IPS-18a (cell line): ENCODE measurements around the gene CDH4.

ENCODE experiments used
- H3K27ac ChIP-seq: one replicate; pipeline ENCODE4 v1.5.1; 2013; ENCODE audit warnings: low read length
- H3K27me3 ChIP-seq: one replicate; pipeline ENCODE4 v1.6.1; 2013; ENCODE audit warnings: mild to moderate bottlenecking, low read length; ENCODE audit not compliant: control insufficient read depth, insufficient read depth
- H3K36me3 ChIP-seq: one replicate; pipeline ENCODE4 v1.6.1; 2013; ENCODE audit warnings: low read depth, low read length; ENCODE audit not compliant: control insufficient read depth
- H3K4me1 ChIP-seq: one replicate; pipeline ENCODE4 v1.6.1; 2013; ENCODE audit warnings: low read depth, low read length; ENCODE audit not compliant: control insufficient read depth
- H3K4me3 ChIP-seq: one replicate; pipeline ENCODE4 v1.5.1; 2013; ENCODE audit warnings: low read length
- H3K9ac ChIP-seq: one replicate; pipeline ENCODE4 v1.6.1; 2013; ENCODE audit warnings: mild to moderate bottlenecking, low read length, moderate library complexity
- H3K9me3 ChIP-seq: one replicate; pipeline ENCODE4 v1.6.1; 2013; ENCODE audit warnings: low read depth, low read length; ENCODE audit not compliant: control insufficient read depth

The CDH4 gene

DNA sequence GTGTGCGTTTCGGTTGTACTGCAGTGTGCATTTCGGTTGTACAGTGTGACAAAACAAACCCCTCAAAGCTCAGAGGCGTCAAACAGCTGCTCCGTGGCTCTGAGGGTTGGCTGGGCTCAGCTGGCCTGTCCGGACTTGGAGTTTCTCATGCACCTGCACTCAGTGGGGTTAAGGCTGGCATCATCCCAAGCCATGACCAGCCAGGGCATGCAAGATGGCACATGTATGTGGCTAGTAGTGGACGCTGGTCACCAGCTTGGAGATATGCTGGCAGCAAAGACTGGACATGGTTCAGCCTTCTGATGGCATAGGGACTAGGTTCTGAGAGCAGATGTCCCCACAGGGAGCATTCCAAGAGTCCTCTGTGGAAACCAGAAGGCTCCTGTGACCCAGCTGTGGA is 187.2 kb downstream of the CDH4 start:
- H3K27me3 ChIP-seq = no peaks in the 10 kb centered on the region
- no peak overlapping the region for H3K9ac ChIP-seq
- H3K27ac ChIP-seq = no peak overlapping the region
- no peaks in the 10 kb centered on the region for H3K9me3 ChIP-seq
- no peaks in the 10 kb centered on the region for H3K36me3 ChIP-seq
- H3K4me1 ChIP-seq = peaks cover 85% of the 10 kb centered on the region
- H3K4me3 ChIP-seq = no peak overlapping the region

DNA sequence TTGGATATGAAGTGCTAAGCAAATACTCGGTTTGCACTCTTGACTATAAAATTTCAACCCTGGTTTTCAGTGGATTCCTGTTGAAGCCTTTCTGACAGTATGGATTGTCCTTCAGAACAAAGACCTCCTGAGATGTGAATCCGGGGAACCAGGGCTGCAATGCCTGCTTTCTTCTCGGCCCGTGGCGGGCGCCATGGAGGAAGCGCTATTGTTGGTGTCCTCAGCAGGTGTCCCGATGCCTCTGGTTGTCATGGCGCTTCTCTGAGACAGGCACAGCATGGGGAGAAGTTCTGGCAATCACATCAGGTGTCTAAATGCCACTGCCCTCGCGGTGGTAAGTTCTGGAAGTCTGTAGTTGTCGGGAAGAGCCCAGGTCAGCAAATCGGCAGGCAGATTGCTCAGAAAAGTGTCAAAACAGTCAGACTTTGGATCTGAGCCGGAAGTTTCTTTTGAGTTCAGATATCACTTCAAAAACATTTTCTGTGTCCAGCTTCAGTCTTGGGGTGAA is 188.5 kb downstream of the CDH4 start:
- no peak overlapping the region for H3K27ac ChIP-seq

DNA sequence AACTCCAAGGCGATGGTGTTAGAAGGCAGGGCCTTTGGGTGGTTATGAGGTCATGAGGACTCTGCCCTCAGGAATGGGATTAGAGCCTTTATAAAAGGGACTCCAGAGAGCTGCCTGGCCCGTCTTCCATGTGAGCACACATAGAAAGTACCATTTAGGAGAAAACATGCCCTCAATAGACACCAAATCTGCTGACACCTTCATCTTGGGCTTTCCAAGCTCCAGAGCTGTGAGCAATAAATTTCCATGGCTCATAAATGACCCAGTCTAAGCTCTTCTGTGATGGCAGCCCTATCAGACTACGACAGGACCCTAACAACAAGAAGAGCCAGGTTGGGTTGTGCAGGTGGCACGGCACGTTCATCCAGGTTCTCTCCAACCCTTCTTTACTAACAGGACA is 189.5 kb downstream of the CDH4 start:
- Histone ChIP-seq H3K4me3 (no peak overlapping the region), H3K27me3 (no peaks in the 10 kb centered on the region), H3K9me3 (no peaks in the 10 kb centered on the region), H3K9ac (no peak overlapping the region), H3K27ac (no peak overlapping the region), H3K36me3 (no peaks in the 10 kb centered on the region), H3K4me1 (peaks cover 70% of the 10 kb centered on the region)

More for the DNA sequence above, 188.5 kb downstream of the CDH4 start:
- no peaks in the 10 kb centered on the region for H3K9me3 ChIP-seq
- no peaks in the 10 kb centered on the region for H3K36me3 ChIP-seq
- H3K27me3 ChIP-seq = no peaks in the 10 kb centered on the region
- no peak overlapping the region for H3K9ac ChIP-seq
- H3K4me3 ChIP-seq = no peak overlapping the region
- H3K4me1 ChIP-seq = peaks cover 72% of the 10 kb centered on the region

DNA sequence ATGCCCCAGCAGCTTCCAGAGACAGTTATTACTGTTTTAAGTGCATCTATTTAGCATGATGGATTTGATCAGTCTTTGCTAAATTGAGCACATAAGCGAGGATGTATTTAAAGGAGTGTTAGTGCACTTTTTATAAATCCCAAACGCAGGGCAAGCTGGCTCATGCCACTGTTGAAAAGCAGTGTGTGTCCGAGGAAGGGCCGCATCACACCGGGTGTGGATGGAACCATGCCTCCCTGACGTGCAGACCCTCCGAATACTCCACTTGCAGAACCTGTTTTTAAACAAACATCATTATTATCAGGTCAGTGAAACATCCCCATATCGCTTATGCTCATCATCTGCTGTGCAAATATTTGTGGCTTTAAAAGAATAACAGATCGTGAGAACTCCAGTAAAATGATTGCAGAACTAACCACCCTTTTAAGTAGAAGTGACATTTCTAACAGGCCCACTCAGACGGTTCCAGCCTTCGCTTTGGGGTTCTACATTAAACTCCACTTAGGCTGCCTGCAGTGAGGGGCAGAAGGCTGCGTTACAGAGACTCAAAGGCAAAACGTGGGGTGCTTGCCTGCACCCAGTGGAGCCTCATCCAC is 190.1 kb downstream of the CDH4 start:
- Histone ChIP-seq H3K27ac (no peak overlapping the region), H3K27me3 (no peaks in the 10 kb centered on the region), H3K9me3 (no peaks in the 10 kb centered on the region), H3K9ac (no peak overlapping the region), H3K4me1 (peaks cover 71% of the 10 kb centered on the region), H3K36me3 (no peaks in the 10 kb centered on the region), H3K4me3 (no peak overlapping the region)

DNA sequence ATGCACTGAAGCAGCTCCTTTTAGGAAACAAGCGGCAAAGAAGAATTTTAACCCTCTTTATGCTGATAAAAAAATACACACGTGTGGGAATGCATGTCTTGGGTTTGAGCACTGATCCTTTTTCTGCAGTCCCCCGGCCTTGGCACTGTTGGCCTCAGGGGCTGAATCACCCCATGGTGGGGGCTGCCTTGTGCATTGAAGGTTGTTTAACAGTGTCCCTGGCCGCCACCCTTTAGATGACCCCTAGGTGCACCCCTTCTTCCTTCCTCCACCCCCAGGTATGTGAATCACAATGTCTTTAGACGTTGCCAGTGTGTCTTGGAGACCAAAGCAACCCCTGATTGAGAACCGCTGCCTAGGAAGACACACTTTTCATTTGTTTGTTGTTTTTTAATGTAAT is 190.7 kb downstream of the CDH4 start:
- Histone ChIP-seq H3K4me1 (peaks cover 70% of the 10 kb centered on the region), H3K4me3 (no peak overlapping the region), H3K9me3 (no peaks in the 10 kb centered on the region), H3K27me3 (no peaks in the 10 kb centered on the region), H3K36me3 (no peaks in the 10 kb centered on the region), H3K9ac (no peak overlapping the region), H3K27ac (no peak overlapping the region)

DNA sequence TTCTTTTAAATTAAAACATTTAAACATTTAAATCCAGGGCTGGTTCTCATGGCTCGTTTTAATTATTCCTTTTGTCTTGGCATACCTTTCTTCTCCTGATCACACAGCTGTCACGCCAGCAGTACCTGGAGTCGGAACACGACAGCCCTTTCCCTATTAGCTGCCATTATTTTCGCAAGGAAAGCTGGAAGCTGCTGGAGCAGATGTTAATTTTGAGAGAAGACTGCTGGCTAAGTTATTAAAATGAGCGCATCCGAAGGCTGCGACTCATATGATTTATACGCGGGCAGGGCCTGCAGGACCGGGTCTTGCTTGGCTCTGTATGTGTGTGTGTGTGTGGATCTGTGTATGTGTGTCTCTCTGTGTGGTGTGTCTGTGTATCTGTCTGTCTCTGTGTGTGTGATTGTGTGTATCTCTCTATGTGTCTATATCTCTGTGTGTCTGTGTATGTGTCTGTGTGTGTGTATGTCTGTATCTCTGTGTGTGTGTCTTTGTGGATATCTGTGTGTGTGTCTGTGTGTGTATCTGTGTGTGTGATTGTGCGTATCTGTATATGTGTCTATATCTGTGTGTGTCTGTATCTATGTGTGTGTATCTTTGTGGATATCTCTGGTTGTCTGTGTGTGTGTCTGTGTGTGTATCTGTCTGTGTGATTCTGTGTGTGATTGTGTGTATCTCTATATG is 191.5 kb downstream of the CDH4 start:
- Histone ChIP-seq H3K9me3 (no peaks in the 10 kb centered on the region), H3K9ac (no peak overlapping the region), H3K4me1 (peaks cover 70% of the 10 kb centered on the region), H3K27ac (no peak overlapping the region), H3K27me3 (no peaks in the 10 kb centered on the region), H3K36me3 (no peaks in the 10 kb centered on the region), H3K4me3 (no peak overlapping the region)

DNA sequence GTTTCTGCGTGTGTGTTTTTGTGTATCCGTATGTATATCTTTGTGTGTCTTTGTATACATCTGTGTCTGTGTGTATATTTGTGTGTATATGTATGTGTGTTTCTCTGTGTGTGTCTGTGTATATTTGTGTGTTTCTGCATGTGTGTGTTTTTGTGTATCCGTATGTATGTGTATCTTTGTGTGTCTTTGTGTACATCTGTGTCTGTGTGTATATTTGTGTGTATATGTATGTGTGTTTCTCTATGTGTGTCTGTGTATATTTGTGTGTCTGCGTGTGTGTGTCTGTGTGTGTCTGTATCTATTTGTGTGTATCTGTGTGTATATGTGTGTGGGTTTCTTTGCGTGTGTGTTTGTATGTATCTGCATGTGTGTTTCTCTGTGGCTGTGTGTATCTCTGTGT is 192.6 kb downstream of the CDH4 start:
- Histone ChIP-seq H3K36me3 (no peaks in the 10 kb centered on the region), H3K4me1 (peaks cover 75% of the 10 kb centered on the region), H3K4me3 (no peak overlapping the region), H3K9me3 (no peaks in the 10 kb centered on the region), H3K27ac (no peak overlapping the region), H3K27me3 (no peaks in the 10 kb centered on the region), H3K9ac (no peak overlapping the region)

DNA sequence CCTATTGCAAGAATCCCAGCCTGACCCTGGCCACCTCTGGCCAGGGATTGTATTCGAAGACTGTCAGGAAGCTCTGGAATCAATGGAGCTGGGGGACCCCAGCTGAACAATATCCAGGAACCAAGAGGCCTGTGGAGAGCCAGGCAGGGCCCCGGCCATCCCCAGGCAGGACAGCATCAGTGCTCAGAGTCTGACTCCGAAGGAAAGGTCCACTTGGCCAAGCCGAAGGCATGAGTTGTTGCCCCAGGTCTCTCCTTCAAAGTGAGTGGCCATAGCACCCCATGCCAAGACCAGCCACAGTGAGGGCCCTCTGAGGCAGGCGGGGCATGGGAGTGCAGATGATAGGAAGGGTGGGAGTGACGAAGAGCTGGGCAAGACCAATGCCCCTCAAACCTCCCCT is 193.1 kb downstream of the CDH4 start:
- Histone ChIP-seq H3K9ac (no peak overlapping the region), H3K4me3 (no peak overlapping the region), H3K27ac (no peak overlapping the region), H3K36me3 (no peaks in the 10 kb centered on the region), H3K27me3 (no peaks in the 10 kb centered on the region), H3K4me1 (peaks cover 75% of the 10 kb centered on the region), H3K9me3 (no peaks in the 10 kb centered on the region)

DNA sequence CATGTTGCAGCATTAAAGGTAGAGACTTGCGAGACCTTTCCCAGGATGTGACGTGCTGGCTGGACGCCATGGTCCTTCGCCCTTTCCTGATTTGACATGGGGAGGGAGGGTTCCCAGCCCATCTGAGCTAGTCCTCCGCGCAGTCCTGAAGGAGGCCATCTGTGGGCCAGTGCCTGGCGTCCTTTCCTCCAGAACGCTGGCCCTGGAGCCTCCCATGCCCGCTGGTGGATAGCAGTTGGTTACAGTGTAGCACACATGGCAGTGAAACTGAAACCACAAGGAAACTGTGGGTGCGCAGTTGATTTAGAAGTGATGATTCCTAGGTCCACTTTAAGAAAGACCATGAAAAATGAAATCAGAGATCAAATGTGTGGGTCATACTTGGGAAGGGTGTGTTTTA is 193.7 kb downstream of the CDH4 start:
- H3K4me1 ChIP-seq = peaks cover 74% of the 10 kb centered on the region
- H3K27me3 ChIP-seq = no peaks in the 10 kb centered on the region

DNA sequence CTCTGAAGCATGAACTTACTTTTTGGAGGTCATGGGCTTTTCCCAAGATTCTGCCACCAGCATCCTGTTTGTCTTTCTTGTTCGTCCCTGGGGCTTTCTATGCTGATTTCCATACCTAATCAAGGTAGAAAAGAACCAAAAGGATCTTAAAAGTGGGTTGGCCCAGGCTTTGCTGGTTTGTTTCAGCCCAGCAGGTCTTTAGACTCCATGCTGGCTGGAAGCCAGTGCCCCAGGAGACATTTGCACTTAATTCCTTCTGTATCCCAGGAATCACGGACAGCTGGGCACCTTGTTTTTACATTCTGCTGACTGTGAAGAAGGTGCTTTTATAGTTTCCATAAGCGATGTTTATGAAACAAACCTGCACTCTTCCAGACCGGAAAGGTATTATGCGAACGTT is 195.9 kb downstream of the CDH4 start:
- H3K9ac ChIP-seq = no peak overlapping the region
- no peaks in the 10 kb centered on the region for H3K36me3 ChIP-seq
- peak overlapping the region; percentile 44 for H3K4me3 ChIP-seq
- no peaks in the 10 kb centered on the region for H3K9me3 ChIP-seq
- peaks cover 54% of the 10 kb centered on the region for H3K4me1 ChIP-seq
- no peaks in the 10 kb centered on the region for H3K27me3 ChIP-seq
- H3K27ac ChIP-seq = peak overlapping the region; percentile 71

More for the DNA sequence above, 193.7 kb downstream of the CDH4 start:
- Histone ChIP-seq H3K9me3 (no peaks in the 10 kb centered on the region), H3K9ac (no peak overlapping the region), H3K27ac (no peak overlapping the region), H3K4me3 (no peak overlapping the region), H3K36me3 (no peaks in the 10 kb centered on the region)

DNA sequence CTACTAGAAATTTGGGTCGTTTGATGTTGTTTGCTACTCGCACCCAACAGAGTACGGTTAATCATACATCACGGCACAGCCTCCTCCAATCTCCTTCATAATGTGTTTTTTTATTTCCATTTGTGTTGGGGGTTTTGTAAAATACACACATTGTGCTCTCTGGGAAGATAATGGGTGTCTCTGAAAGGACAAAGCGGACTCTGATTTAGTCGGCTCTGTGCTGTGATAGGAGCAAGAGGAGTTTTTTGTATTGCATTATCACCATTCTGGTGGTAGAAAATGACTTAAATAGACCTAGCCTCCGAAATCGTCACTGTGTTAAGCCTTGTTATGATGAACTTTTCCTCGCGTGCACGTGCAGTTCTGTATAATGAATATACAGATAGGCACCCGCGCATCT is 196.3 kb downstream of the CDH4 start:
- H3K4me3 ChIP-seq = peak overlapping the region; percentile 44
- no peaks in the 10 kb centered on the region for H3K36me3 ChIP-seq
- H3K27me3 ChIP-seq = no peaks in the 10 kb centered on the region
- H3K27ac ChIP-seq = no peak overlapping the region
- no peak overlapping the region for H3K9ac ChIP-seq
- no peaks in the 10 kb centered on the region for H3K9me3 ChIP-seq
- peaks cover 53% of the 10 kb centered on the region for H3K4me1 ChIP-seq

DNA sequence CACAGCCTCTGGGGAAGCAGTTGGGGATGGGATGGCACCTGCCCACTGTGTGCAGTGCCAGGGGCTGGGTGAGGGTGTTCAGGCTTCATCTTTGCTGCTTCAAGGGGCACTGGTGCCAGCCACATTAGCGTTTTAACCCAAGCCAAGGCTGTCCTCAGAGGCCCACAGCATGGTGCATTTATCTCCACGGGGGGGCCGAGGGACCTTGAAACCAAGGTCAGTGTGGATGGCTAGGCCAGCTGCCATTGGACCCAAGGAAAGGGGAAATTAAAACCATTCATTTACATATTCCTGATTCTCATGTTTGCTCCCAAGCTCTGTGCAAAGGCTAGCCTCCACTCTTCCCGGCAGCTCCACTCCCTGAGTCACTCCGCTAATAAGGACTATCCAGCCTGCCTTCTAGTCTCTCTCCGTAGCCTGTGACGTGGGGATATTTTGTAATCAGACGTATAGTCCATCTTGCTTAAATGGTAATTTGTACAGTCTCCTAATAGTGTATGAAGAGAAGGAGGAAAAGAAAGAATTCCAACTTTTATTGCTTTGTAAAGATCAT is 197.1 kb downstream of the CDH4 start:
- Histone ChIP-seq H3K4me1 (peaks cover 51% of the 10 kb centered on the region), H3K9me3 (no peaks in the 10 kb centered on the region), H3K27me3 (no peaks in the 10 kb centered on the region), H3K4me3 (no peak overlapping the region), H3K9ac (no peak overlapping the region), H3K36me3 (no peaks in the 10 kb centered on the region), H3K27ac (no peak overlapping the region)
